GM19468 (cell line): ENCODE measurements around the gene RSPO3.

ENCODE experiments used
- ATAC-seq: cut with Tn5 transposase; IDR thresholded peaks from one replicate; pipeline ENCODE4 v1.9.1; 2021; ENCODE audit warnings: mild to moderate bottlenecking, moderate library complexity, moderate number of reproducible peaks; ENCODE audit not compliant: unreplicated experiment; ENCODE audit errors: extremely low read depth

The RSPO3 gene

GRCh38 chr6:127107916-127108315 lies 10.6 kb upstream of the RSPO3 start:
- no peak for ATAC-seq

- ATAC-seq: no peak
These were observed 7.8 kb upstream of the RSPO3 start for GRCh38 chr6:127110712-127111111.

GRCh38 chr6:127111526-127111925 lies 6.9 kb upstream of the RSPO3 start:
- no peak for ATAC-seq

GRCh38 chr6:127114214-127114760 lies 4.2 kb upstream of the RSPO3 start:
- ATAC-seq: no peak

- ATAC-seq: no peak
These were observed 3.3 kb upstream of the RSPO3 start for GRCh38 chr6:127115084-127115655.

- no peak for ATAC-seq
These were observed 2.7 kb upstream of the RSPO3 start for GRCh38 chr6:127115746-127116145.

- ATAC-seq: no peak
These were observed 533 bp upstream of the RSPO3 start for GRCh38 chr6:127117979-127118297.

- ATAC-seq: peak; percentile 16
These were observed 891 bp downstream of the RSPO3 start for GRCh38 chr6:127119102-127120022.

GRCh38 chr6:127120023-127120786 lies 1.7 kb downstream of the RSPO3 start:
- ATAC-seq: no peak

- peak; percentile 92 for ATAC-seq
These were observed 2.5 kb downstream of the RSPO3 start for GRCh38 chr6:127120787-127121636.

- no peak for ATAC-seq
These were observed 3.1 kb downstream of the RSPO3 start for GRCh38 chr6:127121637-127121960.

GRCh38 chr6:127124172-127124571 lies 5.7 kb downstream of the RSPO3 start:
- no peak for ATAC-seq

- ATAC-seq: no peak
These were observed 6.2 kb downstream of the RSPO3 start for GRCh38 chr6:127124680-127125079.

GRCh38 chr6:127128066-127128465 lies 9.6 kb downstream of the RSPO3 start:
- ATAC-seq: no peak

- no peak for ATAC-seq
These were observed 10.8 kb downstream of the RSPO3 start for GRCh38 chr6:127129251-127129650.

GRCh38 chr6:127131275-127131674 lies 12.8 kb downstream of the RSPO3 start:
- no peak for ATAC-seq

GRCh38 chr6:127131772-127132376 lies 13.4 kb downstream of the RSPO3 start:
- ATAC-seq: no peak

- no peak for ATAC-seq
These were observed 15.7 kb downstream of the RSPO3 start for GRCh38 chr6:127134136-127134535.

- ATAC-seq: no peak
These were observed 18.3 kb downstream of the RSPO3 start for GRCh38 chr6:127136786-127137185.

GRCh38 chr6:127146932-127147331 lies 28.5 kb downstream of the RSPO3 start:
- no peak for ATAC-seq
